Kasumi-1 (cell line): ENCODE data around the gene SLMAP.

Experiments
- DNase-seq, 2 experiments: peaks; one replicate each; lab custom pipeline; 2025; lab: John Stamatoyannopoulos, UW

SLMAP gene, protein sequence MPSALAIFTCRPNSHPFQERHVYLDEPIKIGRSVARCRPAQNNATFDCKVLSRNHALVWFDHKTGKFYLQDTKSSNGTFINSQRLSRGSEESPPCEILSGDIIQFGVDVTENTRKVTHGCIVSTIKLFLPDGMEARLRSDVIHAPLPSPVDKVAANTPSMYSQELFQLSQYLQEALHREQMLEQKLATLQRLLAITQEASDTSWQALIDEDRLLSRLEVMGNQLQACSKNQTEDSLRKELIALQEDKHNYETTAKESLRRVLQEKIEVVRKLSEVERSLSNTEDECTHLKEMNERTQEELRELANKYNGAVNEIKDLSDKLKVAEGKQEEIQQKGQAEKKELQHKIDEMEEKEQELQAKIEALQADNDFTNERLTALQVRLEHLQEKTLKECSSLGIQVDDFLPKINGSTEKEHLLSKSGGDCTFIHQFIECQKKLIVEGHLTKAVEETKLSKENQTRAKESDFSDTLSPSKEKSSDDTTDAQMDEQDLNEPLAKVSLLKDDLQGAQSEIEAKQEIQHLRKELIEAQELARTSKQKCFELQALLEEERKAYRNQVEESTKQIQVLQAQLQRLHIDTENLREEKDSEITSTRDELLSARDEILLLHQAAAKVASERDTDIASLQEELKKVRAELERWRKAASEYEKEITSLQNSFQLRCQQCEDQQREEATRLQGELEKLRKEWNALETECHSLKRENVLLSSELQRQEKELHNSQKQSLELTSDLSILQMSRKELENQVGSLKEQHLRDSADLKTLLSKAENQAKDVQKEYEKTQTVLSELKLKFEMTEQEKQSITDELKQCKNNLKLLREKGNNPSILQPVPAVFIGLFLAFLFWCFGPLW

DNA sequence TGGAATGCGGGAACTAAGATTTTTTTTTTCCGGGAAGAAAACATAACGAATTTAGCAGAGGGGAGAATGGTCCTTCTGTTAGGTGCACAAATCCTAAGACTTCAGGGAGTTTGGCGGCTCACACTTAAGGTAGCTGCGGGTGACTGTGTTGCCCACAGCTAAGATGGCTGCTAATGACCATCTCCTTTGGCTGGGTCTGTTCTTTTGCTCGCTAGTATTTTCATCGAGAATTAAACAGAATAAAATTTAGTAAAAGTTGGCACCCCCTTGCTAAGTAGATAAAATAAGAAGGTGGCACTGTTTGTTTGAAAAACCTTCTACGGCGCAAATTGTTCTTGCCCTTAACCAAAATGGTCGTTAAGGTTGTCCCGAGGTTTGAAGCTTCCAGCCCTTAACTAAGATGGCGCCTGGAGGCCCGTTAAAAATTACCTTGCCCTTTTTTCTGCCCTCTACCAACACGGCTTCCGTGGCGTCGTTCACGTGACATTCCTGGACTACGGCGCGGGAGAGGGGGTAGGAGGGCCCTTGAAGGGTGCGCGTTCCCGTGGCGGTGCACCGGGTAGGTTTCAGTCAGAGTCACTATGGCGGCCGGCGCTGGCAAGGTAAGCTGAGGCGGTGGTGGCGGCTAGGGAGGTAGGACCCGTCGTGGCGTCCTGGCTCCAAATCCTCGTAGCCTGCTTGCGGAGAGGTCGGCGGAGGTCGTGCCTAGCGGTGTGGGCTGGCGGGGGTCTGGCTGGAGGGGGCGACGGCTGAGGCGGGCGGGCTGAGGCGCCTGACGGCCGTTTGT, at the start of gene SLMAP:
Gene SLMAP (plus strand): TSS at position 569 of the 787 bp plus-strand sequence. CDS start 1,343 bp downstream, outside the sequence.
- DNase-seq = peak; percentile 97 to 98

DNA sequence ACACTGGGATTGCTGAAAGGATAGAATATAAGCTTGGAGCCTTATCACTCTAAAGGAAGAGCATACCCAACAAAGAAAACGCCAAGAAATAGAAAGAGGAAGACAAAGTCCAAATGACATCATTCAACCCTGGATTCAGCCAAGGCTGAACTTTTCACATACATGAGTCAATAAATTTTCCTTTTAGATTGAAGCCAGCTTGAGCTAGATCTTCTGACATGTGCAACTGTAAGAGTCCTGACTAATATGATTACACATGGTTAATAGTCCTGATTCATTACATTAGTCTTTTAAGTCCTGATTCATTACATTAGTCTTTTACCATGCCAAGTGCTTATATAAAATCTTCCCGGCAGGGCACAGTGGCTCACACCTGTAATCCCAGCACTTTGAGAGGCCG, 49.6 kb upstream of the SLMAP start:
- DNase-seq = peak in 1 of 2 experiments; percentile 20

DNA sequence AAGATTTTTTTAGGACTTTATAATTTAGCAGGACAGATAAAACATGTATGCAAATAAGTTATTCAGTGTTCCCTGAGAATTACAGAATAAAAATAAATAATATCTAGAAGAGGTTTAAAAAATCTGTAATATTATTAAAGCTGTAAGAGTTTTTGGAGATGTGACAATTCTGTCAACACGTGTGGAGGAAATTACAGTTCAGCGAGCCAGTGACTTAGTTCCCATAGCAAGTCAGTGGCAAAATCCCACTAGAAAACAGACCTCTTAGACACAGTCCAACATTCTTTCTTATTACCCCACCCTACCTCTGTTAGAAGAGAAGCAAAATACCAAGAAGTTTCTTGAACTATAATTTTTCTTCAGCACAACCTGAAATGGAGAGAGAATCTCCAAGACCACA, 47.1 kb upstream of the SLMAP start:
- DNase-seq = no peak

DNA sequence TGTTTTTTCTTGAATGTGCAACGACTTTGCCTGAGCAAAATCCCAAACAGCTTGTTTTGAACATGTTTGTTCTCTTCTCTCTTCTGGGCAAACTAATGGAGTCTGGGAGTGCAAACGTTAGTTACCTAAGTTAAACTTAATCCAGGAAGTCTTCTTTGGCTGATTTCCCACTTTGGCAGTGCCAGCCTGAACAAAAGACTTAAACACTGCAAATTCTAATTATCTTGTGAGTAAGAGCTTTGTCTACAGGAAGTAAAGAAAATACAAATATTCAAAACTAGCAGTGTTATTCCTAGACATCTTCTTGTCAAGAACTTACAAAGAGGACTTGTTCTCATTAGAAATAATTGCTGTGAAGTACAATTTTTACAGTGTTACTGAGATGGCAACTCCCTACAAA, 46.5 kb upstream of the SLMAP start:
- no peak for DNase-seq

DNA sequence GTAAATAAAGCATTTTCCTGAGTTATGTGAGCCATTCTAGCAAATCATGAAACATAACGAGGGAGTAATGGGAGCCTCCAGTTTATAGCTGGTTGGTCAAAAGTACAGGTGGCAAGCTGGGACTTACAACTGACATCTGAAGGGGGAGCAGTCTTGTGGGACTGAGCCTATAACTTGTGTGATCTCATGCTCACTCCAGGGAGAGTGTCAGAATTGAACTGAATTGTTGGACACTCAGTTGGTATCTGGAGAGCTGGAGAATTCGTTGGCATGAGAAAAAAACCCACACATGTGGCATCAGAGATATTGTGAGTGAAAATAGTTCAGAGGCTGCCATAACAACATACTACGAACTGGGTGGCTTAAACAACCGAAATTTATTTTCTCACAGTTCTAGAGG, 40.4 kb upstream of the SLMAP start:
- no peak for DNase-seq

DNA sequence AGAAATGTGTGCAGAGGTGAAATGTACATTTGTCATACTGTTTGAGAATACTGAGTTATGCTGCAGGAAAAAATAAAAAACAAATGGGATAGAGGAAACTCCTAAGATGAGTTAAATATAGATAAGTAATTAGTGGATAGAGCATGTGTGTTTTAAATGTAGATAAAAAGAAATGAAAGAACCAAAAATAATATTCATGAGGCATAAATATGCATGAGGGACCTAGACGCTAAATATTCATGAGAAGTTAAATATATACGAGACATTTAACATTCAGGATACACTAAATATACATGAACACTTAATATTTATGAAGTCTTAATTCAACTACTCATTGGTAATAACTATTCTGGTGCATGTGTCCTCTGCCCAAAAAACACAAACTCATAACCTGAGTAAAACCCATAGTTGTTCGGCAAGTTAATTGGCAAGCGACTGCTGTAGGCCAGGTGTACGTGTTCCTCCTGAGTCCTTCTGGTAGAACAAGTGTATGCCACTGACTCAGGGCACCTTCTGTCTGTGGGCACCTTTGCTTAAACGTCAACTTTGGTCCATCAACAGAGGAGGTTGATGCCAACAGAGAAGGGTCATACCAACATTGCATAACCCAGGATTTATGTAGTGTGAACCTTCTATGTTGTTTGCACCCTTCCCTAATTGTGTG, 38.8 kb upstream of the SLMAP start:
- no peak for DNase-seq

DNA sequence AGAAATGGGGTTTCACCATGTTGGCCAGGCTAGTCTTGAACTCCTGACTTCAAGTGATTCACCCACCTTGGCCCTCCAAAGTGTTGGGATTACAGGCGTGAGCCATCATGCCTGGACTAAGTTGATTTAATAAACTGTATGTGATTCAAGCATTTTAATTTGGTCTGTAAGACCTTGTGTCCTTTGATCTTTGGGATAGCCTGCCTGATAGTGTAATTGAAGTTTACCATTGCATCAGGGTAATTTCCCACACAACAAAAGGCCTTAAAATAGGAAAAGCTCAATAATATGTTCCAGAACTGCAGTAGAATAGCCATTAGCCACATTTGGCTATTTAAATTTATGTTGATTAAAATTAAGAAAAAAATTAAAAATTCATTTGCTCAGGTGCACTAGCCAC, 38.0 kb upstream of the SLMAP start:
- no peak for DNase-seq

DNA sequence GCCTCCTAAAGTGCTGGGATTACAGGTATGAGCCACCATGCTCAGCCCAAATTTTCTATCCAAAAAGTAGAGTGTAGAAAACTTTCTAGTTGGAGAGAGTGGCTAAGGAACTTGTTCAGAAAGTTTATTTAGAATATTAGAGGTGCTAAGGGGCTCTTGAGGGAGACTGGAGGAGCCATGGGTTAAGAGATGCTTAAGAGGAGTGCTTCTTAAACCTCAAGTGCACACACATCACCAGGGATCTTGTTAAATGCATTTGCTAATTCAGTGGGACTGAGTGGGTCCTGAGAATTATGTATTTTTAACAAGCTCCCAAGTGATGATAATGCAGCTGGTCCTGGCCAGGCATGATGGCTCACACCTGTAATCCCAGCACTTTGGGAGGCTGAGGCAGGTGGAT, 29.7 kb upstream of the SLMAP start:
- DNase-seq = no peak

DNA sequence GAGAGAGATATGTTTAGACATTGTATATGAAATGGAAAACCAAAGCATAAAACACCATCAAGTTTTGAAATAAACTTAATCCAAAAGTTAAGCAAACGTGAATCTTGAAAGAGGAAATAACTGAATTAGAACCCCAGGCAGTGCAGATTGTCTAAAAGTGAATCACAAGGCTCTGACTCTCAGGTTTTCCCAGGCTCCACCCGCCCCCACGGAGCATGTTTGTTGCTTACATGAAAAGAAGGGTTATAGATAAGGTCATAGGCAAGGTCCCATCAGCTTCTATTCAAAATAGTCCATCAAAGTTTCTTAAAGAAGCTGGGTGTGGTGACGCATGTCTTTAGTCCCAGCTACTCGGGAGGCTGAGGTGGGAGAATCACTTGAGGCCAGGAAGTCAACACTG, 29.0 kb upstream of the SLMAP start:
- DNase-seq = no peak

DNA sequence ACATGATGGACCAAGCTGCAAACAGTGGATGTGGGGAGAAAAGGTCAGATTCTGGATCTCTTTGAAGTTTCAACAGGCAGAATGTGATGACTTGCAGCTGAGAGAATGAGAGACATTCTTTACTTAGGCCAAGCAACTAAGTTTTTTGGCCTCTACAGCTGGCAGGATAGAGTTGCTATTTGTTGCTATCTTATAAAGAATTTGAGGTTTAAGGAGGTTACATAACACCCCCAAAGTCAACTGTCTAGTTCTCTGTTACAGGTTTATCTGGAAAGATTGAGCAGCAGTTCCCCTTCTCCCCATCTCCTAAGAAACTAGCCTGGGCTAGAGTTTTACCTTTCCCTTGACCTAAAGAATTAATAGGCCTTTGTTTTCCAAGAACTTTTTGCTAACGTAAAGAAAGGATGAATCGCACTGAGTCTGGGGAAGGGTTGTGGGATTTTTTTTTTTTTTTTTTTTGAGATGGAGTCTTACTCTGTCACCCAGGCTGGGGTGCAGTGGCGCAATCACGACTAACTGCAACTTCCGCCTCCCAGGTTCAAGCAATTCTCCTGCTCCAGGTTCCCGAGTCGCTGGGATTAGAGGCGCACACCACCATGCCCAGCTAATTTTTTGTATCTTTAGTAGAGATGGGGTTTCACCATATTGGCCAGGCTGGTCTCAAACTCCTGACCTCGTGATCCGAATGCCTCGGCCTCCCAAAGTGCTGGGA, 26.6 kb upstream of the SLMAP start:
- peak in 1 of 2 experiments; percentile 31 for DNase-seq

DNA sequence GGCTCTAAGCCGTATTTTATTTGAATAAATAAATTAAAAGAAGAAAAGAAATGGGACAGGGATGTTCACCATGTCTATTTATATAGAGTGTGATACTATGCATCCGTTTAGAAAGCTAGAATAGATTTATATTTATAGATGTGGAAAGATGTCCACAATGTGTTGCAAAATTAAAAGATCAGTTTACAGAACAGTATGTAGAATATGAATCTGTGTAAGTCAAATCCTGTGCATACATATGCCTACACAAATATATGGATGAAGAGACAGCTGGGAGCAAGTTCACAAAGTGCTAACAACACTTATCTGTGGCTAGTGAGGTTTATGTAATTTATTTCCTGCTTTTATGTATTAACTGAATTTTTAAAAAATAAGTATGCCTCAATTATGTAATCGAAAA, 25.4 kb upstream of the SLMAP start:
- DNase-seq = no peak

DNA sequence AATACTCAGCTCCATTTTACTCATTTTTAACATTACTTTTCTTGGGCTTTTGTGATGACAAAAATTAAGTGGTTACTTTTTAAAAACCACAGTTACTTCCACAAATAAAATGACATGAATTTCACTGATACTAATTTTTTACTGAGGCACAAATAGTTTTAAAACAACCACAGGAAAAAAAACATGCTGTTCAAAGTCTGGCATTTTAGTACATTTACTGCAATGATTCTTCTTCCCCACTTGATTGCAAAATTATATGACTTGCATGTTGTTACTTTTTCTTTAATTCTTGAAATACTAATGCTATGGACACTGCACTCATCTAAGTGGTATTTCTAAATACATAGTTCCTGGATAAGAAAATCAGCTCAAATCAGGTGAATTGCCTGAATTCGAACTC, 24.8 kb upstream of the SLMAP start:
- DNase-seq = no peak

DNA sequence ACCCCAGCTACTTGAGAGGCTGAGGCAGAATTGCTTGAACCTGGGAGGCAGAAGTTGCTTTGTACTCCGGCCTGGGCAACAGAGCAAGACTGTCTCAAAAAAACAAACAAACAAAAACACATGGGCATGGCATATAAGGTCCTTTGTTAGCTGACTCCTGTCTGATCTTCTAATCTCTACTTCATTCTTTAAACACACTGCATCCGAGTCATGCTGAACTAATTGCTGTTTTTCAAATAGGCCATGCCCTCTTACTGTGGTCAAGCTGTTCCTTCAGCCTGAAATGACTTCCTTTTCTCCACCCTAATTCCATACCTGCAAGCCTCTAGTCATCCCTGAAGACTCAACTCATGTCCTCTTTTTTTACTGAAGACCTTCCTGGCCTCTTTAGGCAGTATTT, 22.3 kb upstream of the SLMAP start:
- no peak for DNase-seq

DNA sequence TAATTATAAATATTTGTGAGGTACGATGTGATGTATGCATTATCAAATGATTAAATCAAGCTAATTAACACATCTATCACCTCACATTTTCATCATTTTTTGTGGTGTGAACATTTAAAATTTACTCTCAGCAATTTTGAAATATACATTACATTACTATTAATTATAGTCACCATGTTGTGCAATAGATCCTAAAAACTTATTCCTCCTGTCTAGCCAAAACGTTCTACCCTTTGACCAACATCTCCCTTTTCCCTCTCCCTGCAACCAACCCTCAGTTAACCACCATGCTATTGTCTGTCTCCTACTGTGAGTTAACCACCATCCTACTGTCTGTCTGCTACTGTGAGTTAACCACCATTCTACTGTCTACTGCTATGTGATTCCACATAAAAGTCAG, 20.7 kb upstream of the SLMAP start:
- DNase-seq = no peak

DNA sequence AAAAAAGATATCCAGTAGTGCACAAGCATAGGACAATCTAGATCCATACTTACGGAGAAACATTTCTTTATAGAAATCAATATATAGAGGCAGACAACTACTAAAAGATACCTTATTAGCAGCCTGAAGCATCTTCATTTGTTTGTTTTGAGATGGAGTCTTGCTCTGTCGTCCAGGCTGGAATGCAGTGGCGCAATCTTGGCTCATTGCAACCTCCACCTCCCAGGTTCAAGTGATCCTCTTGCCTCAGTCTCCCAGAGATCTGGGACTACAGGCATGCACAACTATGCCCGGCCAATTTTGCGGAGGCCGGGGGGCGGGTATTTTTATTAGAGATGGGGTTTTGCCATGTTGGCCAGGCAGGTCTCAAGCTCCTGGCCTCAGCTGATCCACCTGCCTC, 18.3 kb upstream of the SLMAP start:
- DNase-seq = no peak

DNA sequence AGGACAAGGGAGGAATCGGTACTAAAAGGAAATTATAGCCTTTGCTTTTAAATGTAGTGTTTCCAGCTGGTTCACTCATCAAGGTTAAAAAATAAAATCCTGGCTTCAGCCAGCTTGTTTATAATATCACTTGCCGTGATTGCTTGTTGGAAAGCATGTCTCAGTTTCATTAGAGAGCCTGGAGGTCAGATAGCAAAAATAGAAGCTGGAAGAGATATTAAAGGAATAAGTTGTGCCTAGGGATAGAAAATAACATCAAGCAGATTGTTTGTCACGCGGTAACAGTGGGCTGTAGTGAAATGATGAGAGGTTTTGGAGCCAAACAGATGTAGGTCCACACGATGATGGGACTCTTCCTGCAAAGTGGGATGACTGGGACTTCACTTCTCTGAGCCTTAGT, 17.7 kb upstream of the SLMAP start:
- DNase-seq = no peak

DNA sequence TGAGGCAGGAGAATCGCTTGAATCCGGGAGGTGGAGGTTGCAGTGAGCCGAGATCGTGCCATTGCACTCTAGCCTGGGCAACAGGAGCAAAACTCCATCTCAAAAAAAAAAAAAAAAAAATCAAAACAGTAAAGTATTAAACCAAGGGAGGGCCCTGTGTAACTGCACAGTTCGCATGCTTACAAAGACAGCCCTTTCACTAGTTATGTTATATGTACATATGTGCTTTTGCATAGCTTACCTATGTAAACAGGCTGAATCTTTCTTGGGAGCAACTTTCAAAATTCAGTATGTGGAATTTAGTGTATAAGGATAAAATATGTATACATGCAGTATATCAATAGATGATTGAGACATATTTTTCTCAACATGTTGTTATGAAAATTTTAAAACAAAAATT, 16.1 kb upstream of the SLMAP start:
- DNase-seq = no peak

DNA sequence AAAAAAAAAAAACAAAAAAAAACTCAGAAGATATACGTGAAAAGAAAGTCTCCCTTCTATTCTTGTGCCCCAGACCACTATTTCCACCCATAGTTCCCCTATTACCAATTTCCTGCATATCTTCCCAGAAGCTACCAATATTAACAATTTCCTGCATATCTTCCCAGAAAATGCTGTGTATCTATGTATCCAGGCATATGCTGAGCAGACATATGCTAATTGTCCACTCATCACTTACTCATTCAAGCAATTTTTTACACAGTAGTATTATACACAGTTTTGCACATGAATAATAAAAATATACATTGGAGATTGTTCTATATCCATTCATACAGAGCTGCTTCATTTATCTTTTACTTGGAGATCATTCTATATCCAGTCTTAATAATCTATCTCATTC, 12.6 kb upstream of the SLMAP start:
- DNase-seq = no peak

DNA sequence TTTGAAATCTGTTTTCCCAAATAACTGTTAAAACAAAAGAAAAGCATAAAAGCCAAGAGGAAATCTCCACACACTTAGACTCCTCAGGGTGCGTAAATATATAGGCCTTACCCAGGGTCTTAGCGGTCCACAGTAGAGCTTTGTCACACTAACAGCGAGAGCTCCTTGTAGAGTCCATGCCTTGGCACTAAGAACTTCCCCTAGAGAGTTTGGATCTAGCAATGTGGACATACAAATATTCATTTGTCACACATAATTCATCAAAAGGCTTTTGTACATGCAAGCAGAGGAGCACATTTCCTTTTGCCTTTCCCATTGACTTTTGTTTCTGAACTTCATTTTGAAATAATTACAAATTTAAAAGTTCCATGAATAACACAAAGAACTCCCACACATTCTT, 11.0 kb upstream of the SLMAP start:
- no peak for DNase-seq

DNA sequence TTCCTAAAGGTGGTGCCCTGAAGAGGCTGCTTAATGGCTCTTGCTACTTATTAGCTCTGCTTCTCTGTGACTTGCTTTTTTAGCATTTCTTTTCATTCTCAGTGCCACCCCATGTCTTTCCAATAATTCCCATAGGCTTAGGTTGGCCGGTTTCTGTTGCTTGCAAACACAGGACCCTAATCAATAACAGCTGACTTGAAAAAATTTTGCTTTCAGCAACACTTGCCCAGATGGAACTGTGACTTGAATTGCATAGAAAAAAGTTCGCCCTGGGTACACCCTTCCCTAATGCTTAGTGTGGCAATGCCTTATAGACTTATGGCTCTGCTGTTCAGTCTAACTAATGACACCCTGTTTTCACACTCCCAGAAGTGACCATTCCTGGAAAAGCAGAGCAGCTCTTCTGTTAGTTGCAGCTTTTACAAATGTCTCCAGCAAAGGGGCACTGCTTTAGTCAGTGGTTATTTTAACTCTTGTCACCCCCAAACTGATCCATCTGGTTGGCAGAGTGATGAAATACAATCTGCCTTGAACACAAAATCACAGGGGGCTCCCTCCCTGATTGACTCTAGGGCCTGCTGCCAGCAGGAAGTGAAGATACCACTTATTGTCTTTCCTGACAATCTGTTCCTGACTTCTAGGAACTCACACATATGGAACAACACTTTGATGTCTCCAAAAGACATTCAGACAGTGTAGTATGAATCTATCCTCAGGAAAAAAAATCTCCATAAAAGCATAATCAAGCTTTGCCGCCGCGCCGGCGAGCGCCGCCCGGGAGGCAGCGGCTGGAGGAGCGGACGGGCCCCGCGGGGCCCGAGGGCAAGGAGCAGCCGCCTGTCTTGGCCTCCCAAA, 9.7 kb upstream of the SLMAP start:
- DNase-seq = no peak
